Ramos (cell line): ENCODE data around the gene FA2H.
"Not testable (repeated sequence)": the region's sequence is repeated elsewhere in the genome, so short reads cannot be mapped to it uniquely, and the experiment has no call there.

Experiments
- in situ Hi-C: fragments of 300-500 bp; cut with MboI; formaldehyde crosslinking; loops from one replicate; pipeline ENCODE4 v1.14.3; 2022; ENCODE audit warnings: low sequenced_read_pairs; ENCODE audit not compliant: unreplicated experiment

FA2H gene

GRCh38 chr16:74695450-74696422 is 78.9 kb downstream of the FA2H start:
- in situ Hi-C loops, result no loop called here

GRCh38 chr16:74691093-74691855 is 83.3 kb downstream of the FA2H start:
- in situ Hi-C loops, result no loop called here

DNA sequence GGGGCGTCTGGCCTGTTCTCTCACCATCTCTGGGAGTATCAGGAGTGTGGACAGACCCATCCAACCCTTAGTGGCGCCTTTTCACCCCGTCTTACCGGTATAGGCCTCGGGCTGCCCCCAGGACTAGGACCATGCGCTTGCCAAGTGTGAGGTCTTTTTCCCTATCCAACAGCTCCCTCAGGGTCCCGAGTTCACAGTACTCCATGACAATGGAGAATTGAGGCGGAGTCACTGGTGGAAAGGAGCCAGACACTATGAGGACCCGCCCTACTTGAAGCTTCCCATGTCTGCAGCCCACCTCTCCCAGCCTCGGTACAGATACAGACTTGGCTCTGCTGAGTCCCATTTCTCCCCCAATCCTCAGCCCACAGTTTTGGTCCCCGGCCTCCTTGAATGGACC is 92.1 kb downstream of the FA2H start:
- in situ Hi-C loops, result no loop called here

DNA sequence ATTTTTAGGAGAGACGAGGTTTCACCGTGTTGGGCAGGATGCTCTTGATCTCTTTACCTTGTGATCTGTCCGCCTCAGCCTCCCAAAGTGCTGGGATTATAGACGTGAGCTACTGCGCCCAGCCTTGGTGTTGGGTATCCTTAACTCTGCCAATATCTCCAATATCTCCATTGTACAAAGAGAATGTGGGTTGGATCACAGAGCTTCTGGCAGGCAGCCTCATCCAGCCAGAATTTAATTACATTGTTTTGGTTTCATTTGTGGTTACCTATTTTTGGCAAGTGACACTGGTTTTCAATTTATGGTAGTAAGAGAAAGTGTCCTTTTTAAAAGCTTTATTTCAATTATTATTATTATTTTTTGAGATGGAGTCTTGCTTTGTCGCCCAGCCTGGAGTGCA is 93.9 kb downstream of the FA2H start:
- in situ Hi-C loops, result no loop called here

DNA sequence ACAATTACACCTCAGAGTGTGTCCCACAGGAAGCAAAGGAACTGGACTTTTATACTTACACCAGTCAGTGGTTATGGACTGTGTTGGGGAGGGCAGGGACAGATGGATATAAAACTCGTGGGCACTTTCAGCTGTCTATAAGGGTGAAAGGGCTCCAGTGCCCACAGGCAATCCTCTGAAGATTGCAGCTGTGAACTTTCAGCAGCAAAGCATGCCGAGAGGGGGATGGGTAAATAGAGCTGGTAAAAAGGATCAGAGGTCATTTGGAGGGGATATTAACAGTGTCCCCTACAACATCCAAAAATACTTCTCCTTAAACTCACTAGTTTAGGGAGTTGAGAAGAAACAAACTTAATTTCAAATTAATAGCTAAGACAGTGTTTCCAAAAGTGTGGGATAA is 94.6 kb downstream of the FA2H start:
- in situ Hi-C loops, result no loop called here

DNA sequence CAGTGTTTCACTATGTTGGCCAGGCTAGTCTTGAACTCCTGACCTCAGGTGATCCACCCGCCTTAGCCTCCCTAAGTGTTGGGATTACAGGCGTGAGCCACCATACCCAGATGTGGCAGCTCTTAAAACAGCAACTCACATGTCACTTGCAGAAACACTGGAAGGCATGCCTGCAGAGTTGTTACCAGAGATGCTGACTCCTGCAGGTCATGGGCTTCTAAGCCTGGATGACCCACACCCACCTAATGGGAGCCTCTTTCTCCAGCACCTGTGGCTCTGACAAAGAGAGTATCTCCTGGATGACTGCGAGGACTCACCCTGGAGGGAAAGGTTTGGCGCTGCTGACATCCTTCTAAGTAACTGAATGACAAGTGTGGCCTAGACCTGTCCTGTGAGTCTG is 96.8 kb downstream of the FA2H start:
- in situ Hi-C loops, result no loop called here

- in situ Hi-C loops, result no loop called here
Observed at GRCh38 chr16:74673876-74674275, 100.7 kb downstream of the FA2H start.

DNA sequence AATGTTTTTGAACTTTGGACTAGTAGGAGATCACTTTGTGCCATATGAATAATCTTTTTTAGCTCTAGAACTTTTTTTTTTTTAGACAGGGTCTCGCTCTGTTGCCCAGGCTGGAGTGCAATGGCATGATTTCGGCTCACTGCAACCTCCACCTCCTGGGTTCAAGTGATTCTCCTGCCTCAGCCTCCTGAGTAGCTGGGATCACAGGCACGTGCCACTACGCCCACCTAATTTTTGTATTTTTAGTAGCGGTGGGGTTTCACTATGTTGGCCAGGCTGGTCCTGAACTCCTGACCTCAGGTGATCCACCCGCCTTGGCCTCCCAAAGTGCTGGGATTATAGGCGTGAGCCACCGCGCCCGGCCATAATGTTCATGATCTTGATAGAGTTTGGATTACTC is 105.7 kb downstream of the FA2H start:
- in situ Hi-C loops, result not testable (repeated sequence)

DNA sequence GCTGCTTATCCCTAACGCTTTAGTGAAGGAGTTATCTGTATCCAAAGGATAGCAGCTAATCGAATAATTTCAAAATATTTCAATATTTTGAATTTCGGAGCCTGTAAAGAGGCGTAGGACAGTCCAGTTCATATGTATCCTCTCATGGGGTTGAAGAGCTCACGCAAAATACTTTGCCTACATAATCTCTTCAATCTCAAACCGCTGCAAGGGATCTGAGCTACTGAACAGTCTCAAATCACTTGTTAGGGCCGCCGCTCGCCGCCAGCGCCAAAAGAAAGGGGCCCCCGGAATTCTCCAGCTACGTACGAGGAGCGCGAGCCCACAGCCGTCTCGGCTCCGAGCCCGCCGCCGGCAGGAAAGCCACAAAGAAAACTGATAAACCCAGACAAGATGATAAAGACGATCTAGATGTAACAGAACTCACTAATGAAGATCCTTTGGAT is 107.3 kb downstream of the FA2H start:
- in situ Hi-C loops, result no loop called here

GRCh38 chr16:74666425-74667254 is 108.0 kb downstream of the FA2H start, which contains the start of gene RFWD3:
TSS of gene RFWD3 (minus strand) at chr16:74666877. CDS start at chr16:74661449, 5,428 bp downstream.
- in situ Hi-C loops, result no loop called here

GRCh38 chr16:74666010-74666421 is 108.6 kb downstream of the FA2H start:
- in situ Hi-C loops, result no loop called here
